Measurements from ENCODE around the gene RNF208. TPM values are rescaled to one million over a fixed set of nuclear protein-coding genes. Genes with fewer than 3 reads are reported as not detected.

The RNF208 gene
- total and polyA plus RNA-seq, 2 donors (not counting 1 experiment from before 2014, with no cell fraction given) = 0.14 to 0.33 TPM

DNA sequence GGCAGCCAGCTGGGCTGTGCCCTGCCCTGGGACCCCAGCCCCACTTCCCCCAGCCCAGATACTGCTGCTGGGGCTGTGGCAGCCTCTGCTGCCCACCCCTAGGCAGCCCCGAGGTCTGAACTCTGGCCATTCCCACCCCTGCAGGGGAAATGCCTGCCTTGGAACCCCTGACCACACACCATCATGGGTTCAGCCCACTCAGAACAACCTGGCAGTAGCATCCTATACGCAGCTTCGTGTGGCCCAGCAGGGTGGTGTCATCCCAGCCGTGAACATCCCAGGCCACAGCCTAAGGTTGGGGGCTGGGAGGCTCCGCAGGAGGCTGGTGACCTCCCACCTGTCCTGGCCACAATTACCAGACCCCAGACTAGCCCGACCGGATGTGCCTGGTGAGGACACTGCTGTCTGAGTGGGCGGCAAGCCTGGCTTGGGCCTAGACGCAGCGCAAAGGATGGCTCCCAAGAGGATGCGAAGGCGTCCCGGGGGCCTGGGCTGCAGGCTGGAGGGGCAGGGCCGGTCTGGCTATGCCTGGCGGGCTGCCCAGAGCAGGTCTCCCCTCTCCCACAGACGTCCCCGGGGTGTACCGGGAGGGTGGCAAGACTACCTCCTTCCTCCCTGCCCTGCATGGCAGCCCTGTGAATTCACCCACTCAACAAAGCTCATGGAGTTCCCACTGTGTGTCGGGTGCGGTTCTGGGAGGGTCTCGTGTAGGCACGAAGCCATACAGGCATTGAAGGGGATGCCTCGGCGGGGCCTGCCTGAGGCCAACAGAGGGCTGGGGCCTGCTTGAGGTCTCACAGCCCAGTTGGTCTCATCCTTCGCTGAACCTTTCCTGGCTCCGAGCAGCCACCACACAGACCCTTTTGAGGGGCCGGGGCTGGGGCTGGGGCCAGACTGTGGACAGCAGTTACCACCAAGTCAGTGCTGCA lies 7.2 kb upstream of the RNF208 start:
- H3K9ac ChIP-seq (ENCODE audit: insufficient read depth, low read length) = no peak overlapping the region
- H3K9me3 ChIP-seq (ENCODE audit: control insufficient read depth, insufficient read depth, low read depth, low read length) = no peaks in the 10 kb centered on the region
- no peak for DNase-seq (ENCODE audit: low read depth in 2 of 2)
- no peaks in the 10 kb centered on the region for H3K36me3 ChIP-seq (ENCODE audit: control insufficient read depth, insufficient read depth, low read length)
- H4K20me1 ChIP-seq (ENCODE audit: control insufficient read depth, extremely low read depth, insufficient read depth, low read length) = no peaks in the 10 kb centered on the region
- TF ChIP-seq EZH2 (IDR thresholded peaks at IDR 0.05; ENCODE audit: low read length, missing control alignments) = no peak
- TF ChIP-seq, protein P1, sequence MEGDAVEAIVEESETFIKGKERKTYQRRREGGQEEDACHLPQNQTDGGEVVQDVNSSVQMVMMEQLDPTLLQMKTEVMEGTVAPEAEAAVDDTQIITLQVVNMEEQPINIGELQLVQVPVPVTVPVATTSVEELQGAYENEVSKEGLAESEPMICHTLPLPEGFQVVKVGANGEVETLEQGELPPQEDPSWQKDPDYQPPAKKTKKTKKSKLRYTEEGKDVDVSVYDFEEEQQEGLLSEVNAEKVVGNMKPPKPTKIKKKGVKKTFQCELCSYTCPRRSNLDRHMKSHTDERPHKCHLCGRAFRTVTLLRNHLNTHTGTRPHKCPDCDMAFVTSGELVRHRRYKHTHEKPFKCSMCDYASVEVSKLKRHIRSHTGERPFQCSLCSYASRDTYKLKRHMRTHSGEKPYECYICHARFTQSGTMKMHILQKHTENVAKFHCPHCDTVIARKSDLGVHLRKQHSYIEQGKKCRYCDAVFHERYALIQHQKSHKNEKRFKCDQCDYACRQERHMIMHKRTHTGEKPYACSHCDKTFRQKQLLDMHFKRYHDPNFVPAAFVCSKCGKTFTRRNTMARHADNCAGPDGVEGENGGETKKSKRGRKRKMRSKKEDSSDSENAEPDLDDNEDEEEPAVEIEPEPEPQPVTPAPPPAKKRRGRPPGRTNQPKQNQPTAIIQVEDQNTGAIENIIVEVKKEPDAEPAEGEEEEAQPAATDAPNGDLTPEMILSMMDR (conservative IDR thresholded peaks at IDR 0.05 in 1 of 2, IDR thresholded peaks at IDR 0.05 in 1 of 2; ENCODE audit: low read depth in 1 of 2, low read length in 2 of 2) = no peak
- no peak overlapping the region for H3K4me2 ChIP-seq (ENCODE audit: extremely low read depth, insufficient read depth, low read length)
- no peak overlapping the region for H3K4me3 ChIP-seq (replicated peaks in 1 of 4; ENCODE audit: control extremely low read depth in 1 of 4, insufficient read depth in 1 of 4, low read depth in 3 of 4, low read length in 4 of 4)
- H3K27me3 ChIP-seq (ENCODE audit: control insufficient read depth, insufficient read depth, low read length) = no peaks in the 10 kb centered on the region
- no peaks in the 10 kb centered on the region for H3K79me2 ChIP-seq (ENCODE audit: control insufficient read depth, insufficient read depth, low read length)
- H2AFZ ChIP-seq (ENCODE audit: low read length) = no peak overlapping the region
- H3K4me1 ChIP-seq (ENCODE audit: control insufficient read depth, extremely low read depth, insufficient read depth, low read length) = no peaks in the 10 kb centered on the region
- no peak overlapping the region for H3K27ac ChIP-seq (ENCODE audit: insufficient read depth, low read length)

DNA sequence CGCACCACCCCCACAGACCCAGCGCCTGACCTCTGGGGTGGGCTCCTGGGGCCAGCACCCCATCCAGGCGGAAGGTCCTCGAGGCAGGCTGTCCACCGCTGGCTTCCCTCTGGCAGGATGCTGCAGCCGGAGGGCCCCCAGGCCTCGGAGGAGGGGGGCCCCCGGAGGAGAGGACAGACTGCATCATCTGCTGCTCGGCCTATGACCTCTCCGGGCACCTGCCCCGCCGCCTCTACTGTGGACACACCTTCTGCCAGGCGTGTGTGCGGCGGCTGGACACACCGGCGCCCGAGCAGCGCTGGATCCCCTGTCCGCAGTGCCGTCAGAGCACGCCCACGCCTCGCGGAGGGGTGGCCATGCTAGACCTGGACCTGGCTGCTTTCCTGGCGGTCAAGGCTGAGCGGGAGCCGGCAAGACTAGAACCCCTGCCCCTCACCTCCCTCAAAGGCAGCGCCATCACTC lies 6.5 kb upstream of the RNF208 start:
- Histone ChIP-seq H3K9me3 (ENCODE audit: control insufficient read depth, insufficient read depth, low read depth, low read length) (no peaks in the 10 kb centered on the region), H3K4me2 (ENCODE audit: extremely low read depth, insufficient read depth, low read length) (no peak overlapping the region), H2AFZ (ENCODE audit: low read length) (no peak overlapping the region), H3K9ac (ENCODE audit: insufficient read depth, low read length) (no peak overlapping the region), H3K4me1 (ENCODE audit: control insufficient read depth, extremely low read depth, insufficient read depth, low read length) (no peaks in the 10 kb centered on the region), H3K4me3 (replicated peaks in 1 of 4; ENCODE audit: control extremely low read depth in 1 of 4, insufficient read depth in 1 of 4, low read depth in 3 of 4, low read length in 4 of 4) (no peak overlapping the region), H3K79me2 (ENCODE audit: control insufficient read depth, insufficient read depth, low read length) (no peaks in the 10 kb centered on the region), H3K27me3 (ENCODE audit: control insufficient read depth, insufficient read depth, low read length) (no peaks in the 10 kb centered on the region), H4K20me1 (ENCODE audit: control insufficient read depth, extremely low read depth, insufficient read depth, low read length) (no peaks in the 10 kb centered on the region), H3K36me3 (ENCODE audit: control insufficient read depth, insufficient read depth, low read length) (no peaks in the 10 kb centered on the region), H3K27ac (ENCODE audit: insufficient read depth, low read length) (no peak overlapping the region)
- TF ChIP-seq, protein P1 (conservative IDR thresholded peaks at IDR 0.05 in 1 of 2, IDR thresholded peaks at IDR 0.05 in 1 of 2; ENCODE audit: low read depth in 1 of 2, low read length in 2 of 2) = no peak
- no peak for TF ChIP-seq EZH2 (IDR thresholded peaks at IDR 0.05; ENCODE audit: low read length, missing control alignments)
- no peak for DNase-seq (ENCODE audit: low read depth in 2 of 2)

DNA sequence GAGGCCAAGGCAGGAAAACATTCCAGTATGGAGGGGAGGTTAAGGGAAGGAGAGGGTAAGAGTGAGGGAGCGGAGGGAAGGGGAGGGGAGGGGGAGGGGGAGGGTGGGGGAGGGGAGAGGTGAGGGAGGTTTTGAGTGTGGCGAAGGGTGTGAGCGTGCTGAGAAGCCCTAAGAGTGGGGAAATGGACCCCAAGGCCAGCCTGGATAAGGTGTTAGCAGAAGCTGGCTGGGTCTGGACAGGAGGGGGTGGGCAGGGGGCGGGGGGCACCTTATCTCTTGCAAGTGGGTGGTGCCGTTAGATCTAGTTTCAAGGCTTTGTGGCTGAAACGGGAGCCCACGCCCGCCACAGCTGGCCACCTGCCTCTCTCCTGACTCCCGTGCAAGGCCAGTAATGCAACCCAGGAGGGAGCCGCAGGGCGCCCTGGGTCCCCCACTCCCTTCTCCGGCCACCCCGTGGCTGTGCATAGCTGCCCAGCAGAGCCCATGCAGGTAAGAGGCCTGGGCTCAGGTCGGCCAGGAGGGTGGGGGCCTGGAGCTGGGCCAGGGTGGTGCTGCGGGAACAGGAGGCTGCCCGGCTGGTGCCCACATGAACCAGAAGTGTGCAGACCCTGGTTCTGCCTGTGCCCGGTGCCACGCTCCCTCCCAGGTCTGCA lies 5.9 kb upstream of the RNF208 start:
- Histone ChIP-seq H3K4me2 (ENCODE audit: extremely low read depth, insufficient read depth, low read length) (no peak overlapping the region), H3K36me3 (ENCODE audit: control insufficient read depth, insufficient read depth, low read length) (no peaks in the 10 kb centered on the region), H4K20me1 (ENCODE audit: control insufficient read depth, extremely low read depth, insufficient read depth, low read length) (no peaks in the 10 kb centered on the region), H3K27me3 (ENCODE audit: control insufficient read depth, insufficient read depth, low read length) (no peaks in the 10 kb centered on the region), H3K4me1 (ENCODE audit: control insufficient read depth, extremely low read depth, insufficient read depth, low read length) (peaks cover 1% of the 10 kb centered on the region), H3K4me3 (replicated peaks in 1 of 4; ENCODE audit: control extremely low read depth in 1 of 4, insufficient read depth in 1 of 4, low read depth in 3 of 4, low read length in 4 of 4) (no peak overlapping the region), H3K9ac (ENCODE audit: insufficient read depth, low read length) (no peak overlapping the region), H3K9me3 (ENCODE audit: control insufficient read depth, insufficient read depth, low read depth, low read length) (no peaks in the 10 kb centered on the region), H2AFZ (ENCODE audit: low read length) (no peak overlapping the region), H3K27ac (ENCODE audit: insufficient read depth, low read length) (no peak overlapping the region), H3K79me2 (ENCODE audit: control insufficient read depth, insufficient read depth, low read length) (no peaks in the 10 kb centered on the region)
- TF ChIP-seq, protein P1 (conservative IDR thresholded peaks at IDR 0.05 in 1 of 2, IDR thresholded peaks at IDR 0.05 in 1 of 2; ENCODE audit: low read depth in 1 of 2, low read length in 2 of 2) = no peak
- TF ChIP-seq EZH2 (IDR thresholded peaks at IDR 0.05; ENCODE audit: low read length, missing control alignments) = no peak
- no peak for DNase-seq (ENCODE audit: low read depth in 2 of 2)

All from fibroblast of lung (primary cell).